ENCODE results near the gene NMNAT2.

- TF ChIP-seq POLR2AphosphoS5 (IDR thresholded peaks at IDR 0.05) = no peak
- TF ChIP-seq, protein P1, sequence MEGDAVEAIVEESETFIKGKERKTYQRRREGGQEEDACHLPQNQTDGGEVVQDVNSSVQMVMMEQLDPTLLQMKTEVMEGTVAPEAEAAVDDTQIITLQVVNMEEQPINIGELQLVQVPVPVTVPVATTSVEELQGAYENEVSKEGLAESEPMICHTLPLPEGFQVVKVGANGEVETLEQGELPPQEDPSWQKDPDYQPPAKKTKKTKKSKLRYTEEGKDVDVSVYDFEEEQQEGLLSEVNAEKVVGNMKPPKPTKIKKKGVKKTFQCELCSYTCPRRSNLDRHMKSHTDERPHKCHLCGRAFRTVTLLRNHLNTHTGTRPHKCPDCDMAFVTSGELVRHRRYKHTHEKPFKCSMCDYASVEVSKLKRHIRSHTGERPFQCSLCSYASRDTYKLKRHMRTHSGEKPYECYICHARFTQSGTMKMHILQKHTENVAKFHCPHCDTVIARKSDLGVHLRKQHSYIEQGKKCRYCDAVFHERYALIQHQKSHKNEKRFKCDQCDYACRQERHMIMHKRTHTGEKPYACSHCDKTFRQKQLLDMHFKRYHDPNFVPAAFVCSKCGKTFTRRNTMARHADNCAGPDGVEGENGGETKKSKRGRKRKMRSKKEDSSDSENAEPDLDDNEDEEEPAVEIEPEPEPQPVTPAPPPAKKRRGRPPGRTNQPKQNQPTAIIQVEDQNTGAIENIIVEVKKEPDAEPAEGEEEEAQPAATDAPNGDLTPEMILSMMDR (IDR thresholded peaks at IDR 0.05) = no peak
- no peak for TF ChIP-seq EP300 (IDR thresholded peaks at IDR 0.05)
- no peak for TF ChIP-seq POLR2A (IDR thresholded peaks at IDR 0.05; ENCODE audit: low read depth)
Measured at GRCh38 chr1:183463566-183463965, 45.4 kb upstream of the NMNAT2 start.
